Measurements from ENCODE around the gene TTC22. TPM values are rescaled to one million over a fixed set of nuclear protein-coding genes. Genes with fewer than 3 reads are reported as not detected.

TTC22 gene
- total and polyA plus RNA-seq, 2 donors from 2014 or later, result 9.6 to 16.5 TPM

GRCh38 chr1:54807756-54808155 lies 6.6 kb upstream of the TTC22 start:
- Histone ChIP-seq H3K27me3 (ENCODE audit: control insufficient read depth, insufficient read depth, low read length) (no peaks in the 10 kb centered on the region), H3K9ac (ENCODE audit: low read length in 3 of 3) (no peak overlapping the region), H3K36me3 (ENCODE audit: control insufficient read depth in 2 of 3, insufficient read depth in 3 of 3, low read length in 3 of 3) (no peaks in the 10 kb centered on the region), H3K27ac (ENCODE audit: low read depth in 2 of 2, low read length in 2 of 2) (no peak overlapping the region), H3K9me3 (ENCODE audit: control insufficient read depth in 2 of 3, insufficient read depth in 1 of 3, low read length in 3 of 3) (no peaks in the 10 kb centered on the region), H3K4me3 (ENCODE audit: low read length in 3 of 3) (no peak overlapping the region), H3K4me1 (ENCODE audit: control insufficient read depth in 2 of 3, insufficient read depth in 2 of 3, low read depth in 1 of 3, low read length in 3 of 3) (peaks cover 0 to 10% (median 5%) of the 10 kb centered on the region in 3 donors)
- FAIRE-seq (no peak), DNase-seq (no peak)
- TF ChIP-seq CTCF (IDR thresholded peaks at IDR 0.05; ENCODE audit: borderline replicate concordance, extremely low read depth, insufficient read depth), result no peak
- intact Hi-C loops (cut with DNase I), result no loop called here

- H3K27ac ChIP-seq (ENCODE audit: low read depth in 2 of 2, low read length in 2 of 2), result no peak overlapping the region
- no peaks in the 10 kb centered on the region for H3K27me3 ChIP-seq (ENCODE audit: control insufficient read depth, insufficient read depth, low read length)
- no peak for TF ChIP-seq CTCF (IDR thresholded peaks at IDR 0.05; ENCODE audit: borderline replicate concordance, extremely low read depth, insufficient read depth)
- H3K4me3 ChIP-seq (ENCODE audit: low read length in 3 of 3), result no peak overlapping the region
- no peaks in the 10 kb centered on the region for H3K9me3 ChIP-seq (ENCODE audit: control insufficient read depth in 2 of 3, insufficient read depth in 1 of 3, low read length in 3 of 3)
- intact Hi-C loops (cut with DNase I), result no loop called here
- H3K36me3 ChIP-seq (ENCODE audit: control insufficient read depth in 2 of 3, insufficient read depth in 3 of 3, low read length in 3 of 3), result no peaks in the 10 kb centered on the region
- FAIRE-seq (no peak), DNase-seq (peak in 1 of 5 donors; percentile 41)
- peaks cover 0 to 10% (median 5%) of the 10 kb centered on the region in 3 donors for H3K4me1 ChIP-seq (ENCODE audit: control insufficient read depth in 2 of 3, insufficient read depth in 2 of 3, low read depth in 1 of 3, low read length in 3 of 3)
- no peak overlapping the region for H3K9ac ChIP-seq (ENCODE audit: low read length in 3 of 3)
Measured at GRCh38 chr1:54806931-54807611, 5.9 kb upstream of the TTC22 start.

- intact Hi-C loops (cut with DNase I), result no loop called here
- no peak for TF ChIP-seq CTCF (IDR thresholded peaks at IDR 0.05; ENCODE audit: borderline replicate concordance, extremely low read depth, insufficient read depth)
- Histone ChIP-seq H3K9ac (ENCODE audit: low read length in 3 of 3) (no peak overlapping the region), H3K36me3 (ENCODE audit: control insufficient read depth in 2 of 3, insufficient read depth in 3 of 3, low read length in 3 of 3) (no peaks in the 10 kb centered on the region), H3K4me1 (ENCODE audit: control insufficient read depth in 2 of 3, insufficient read depth in 2 of 3, low read depth in 1 of 3, low read length in 3 of 3) (peaks cover 0 to 14% (median 9%) of the 10 kb centered on the region in 3 donors), H3K9me3 (ENCODE audit: control insufficient read depth in 2 of 3, insufficient read depth in 1 of 3, low read length in 3 of 3) (no peaks in the 10 kb centered on the region), H3K4me3 (ENCODE audit: low read length in 3 of 3) (no peak overlapping the region), H3K27me3 (ENCODE audit: control insufficient read depth, insufficient read depth, low read length) (no peaks in the 10 kb centered on the region), H3K27ac (ENCODE audit: low read depth in 2 of 2, low read length in 2 of 2) (no peak overlapping the region)
- FAIRE-seq (no peak), DNase-seq (peak in 1 of 5 donors; percentile 35)
Measured at GRCh38 chr1:54805981-54806381, 4.9 kb upstream of the TTC22 start.

Measured in kidney (tissue), 14 donors.